ENCODE results near the gene SNRPD3.

Gene SNRPD3

DNA sequence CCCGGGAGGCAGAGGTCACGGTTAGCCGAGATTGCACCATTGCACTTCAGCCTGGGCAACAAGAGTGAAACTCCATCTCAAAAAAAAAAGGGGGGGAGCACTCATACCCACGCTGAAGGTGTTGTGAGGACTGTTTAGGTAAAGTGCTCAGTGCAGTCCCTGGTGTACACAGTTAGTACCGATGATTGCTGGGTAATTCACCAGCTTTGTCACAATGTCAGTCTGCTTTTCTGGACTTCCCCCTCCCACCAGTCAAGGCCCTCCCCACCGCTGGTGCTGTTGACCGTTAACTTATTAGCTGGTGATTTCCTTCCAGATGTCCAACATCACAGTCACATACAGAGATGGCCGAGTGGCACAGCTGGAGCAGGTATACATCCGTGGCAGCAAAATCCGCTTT lies 11.9 kb downstream of the SNRPD3 start:
- Mint-ChIP-seq H3K36me3 (ENCODE audit: low read depth) (peaks cover 44% of the 10 kb centered on the region), H3K27me3 (ENCODE audit: low read depth) (no peaks in the 10 kb centered on the region), H3K9me3 (no peaks in the 10 kb centered on the region), H3K4me3 (no peak overlapping the region), H3K4me1 (ENCODE audit: low read depth) (peaks cover 16% of the 10 kb centered on the region), H3K27ac (no peak overlapping the region)
- DNase-seq (ENCODE audit: low spot score) = no peak

DNA sequence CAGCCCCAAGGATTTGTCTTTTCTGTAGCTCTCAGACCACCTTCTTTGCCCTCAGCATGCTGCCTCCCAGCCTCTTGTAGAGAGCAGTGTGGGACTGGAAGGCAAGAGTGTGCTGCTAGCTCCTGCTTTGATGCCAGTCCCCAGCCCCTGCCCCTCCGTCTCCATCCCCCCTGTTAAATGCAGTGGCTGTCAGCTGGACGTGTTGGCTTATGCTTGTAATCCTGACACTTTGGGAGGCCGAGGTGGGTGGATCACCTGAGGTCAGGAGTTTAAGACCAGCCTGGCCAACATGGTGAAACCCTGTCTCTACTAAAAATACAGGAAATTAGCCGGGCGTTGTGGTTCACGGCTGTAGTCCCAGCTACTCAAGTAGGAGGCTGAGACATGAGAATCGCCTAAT lies 15.5 kb downstream of the SNRPD3 start:
- Mint-ChIP-seq H3K36me3 (ENCODE audit: low read depth) (peaks cover 53% of the 10 kb centered on the region), H3K9me3 (no peaks in the 10 kb centered on the region), H3K4me3 (no peak overlapping the region), H3K27me3 (ENCODE audit: low read depth) (no peaks in the 10 kb centered on the region), H3K27ac (no peak overlapping the region), H3K4me1 (ENCODE audit: low read depth) (peaks cover 3% of the 10 kb centered on the region)
- DNase-seq (ENCODE audit: low spot score) = no peak

DNA sequence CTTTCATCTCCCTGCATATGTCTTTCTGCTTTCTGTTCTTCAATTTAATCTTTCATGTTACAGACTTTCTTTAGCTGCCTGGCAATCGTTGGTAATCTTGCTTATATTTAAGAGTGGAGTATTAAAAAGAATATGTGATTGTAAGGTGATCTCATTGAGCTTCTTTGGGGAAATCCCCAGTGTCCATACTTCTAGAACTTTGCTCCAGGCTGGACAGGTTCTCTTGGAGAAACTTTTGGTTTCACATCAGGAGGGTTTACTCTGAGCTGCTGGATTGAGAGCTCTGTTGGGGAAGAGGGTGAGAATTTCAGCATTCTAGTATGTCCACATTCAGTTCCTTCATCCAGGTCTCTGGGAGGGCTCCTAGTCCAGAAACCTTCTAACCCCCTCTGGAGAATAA lies 21.0 kb downstream of the SNRPD3 start:
- peaks cover 5% of the 10 kb centered on the region for H3K4me1 Mint-ChIP-seq (ENCODE audit: low read depth)
- no peak overlapping the region for H3K27ac Mint-ChIP-seq
- DNase-seq (ENCODE audit: low spot score) = no peak
- H3K4me3 Mint-ChIP-seq = no peak overlapping the region
- H3K9me3 Mint-ChIP-seq = no peaks in the 10 kb centered on the region
- H3K36me3 Mint-ChIP-seq (ENCODE audit: low read depth) = peaks cover 35% of the 10 kb centered on the region
- no peaks in the 10 kb centered on the region for H3K27me3 Mint-ChIP-seq (ENCODE audit: low read depth)

DNA sequence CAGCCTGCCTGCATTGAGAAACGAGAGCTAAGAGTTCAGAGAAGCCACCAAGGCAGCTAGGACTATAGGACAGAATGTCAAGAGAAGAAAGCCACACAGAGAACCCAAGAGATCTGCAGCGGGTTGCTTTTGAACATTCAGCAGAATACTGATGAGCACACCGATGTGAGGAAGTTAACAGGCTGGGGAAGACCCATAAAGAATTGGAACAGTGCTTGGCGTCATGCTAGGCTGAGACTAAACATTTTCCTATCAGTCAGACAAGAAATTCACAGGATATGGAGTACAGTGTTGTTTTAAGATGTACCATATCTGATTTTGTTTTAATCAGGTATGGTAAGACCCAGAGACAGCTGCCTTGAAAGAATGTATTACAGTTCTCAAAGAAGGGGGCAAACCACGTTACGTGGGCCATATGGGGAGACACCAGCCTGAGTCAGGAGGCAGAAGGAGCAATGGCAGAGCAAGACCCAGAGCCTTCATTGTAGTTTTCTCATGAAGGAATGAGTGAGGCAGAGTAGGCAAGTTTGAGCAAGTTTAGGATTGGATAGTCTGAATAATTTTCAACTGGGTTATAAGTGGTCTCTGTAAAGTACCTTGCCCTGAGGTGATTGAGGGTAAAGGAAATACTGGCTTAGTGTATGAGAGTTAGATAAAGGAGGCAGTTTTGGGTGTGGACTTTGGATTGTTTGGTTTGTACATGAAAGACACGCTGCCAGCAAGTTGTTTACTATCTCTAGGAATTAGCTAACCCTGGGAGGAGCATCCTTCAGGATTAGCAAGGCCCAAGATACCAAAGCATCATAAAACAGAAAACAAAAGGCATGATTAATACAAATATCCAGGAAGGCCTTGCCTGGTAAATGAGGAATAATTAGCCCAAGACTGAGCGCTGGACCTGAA lies 22.8 kb downstream of the SNRPD3 start:
- Mint-ChIP-seq H3K27me3 (ENCODE audit: low read depth) (no peaks in the 10 kb centered on the region), H3K9me3 (no peaks in the 10 kb centered on the region), H3K27ac (no peak overlapping the region), H3K4me3 (no peak overlapping the region), H3K36me3 (ENCODE audit: low read depth) (peaks cover 19% of the 10 kb centered on the region), H3K4me1 (ENCODE audit: low read depth) (peaks cover 5% of the 10 kb centered on the region)
- DNase-seq (ENCODE audit: low spot score) = no peak

DNA sequence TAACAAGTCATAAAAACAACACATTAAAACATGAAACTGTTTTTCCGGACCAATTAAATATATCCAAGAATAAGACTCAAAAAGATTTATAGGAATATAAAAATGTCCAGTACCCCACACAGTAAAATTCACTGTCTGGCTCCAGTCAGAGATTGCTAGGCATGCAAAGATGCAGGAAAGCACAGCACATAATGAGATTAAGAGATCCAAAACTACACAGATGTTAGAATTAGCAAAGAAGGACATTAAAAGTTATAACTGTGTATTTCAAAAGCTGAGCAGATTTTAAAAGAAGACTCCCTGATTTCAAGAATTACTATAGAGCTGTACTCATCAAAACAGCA lies 23.4 kb downstream of the SNRPD3 start:
- Mint-ChIP-seq H3K27me3 (ENCODE audit: low read depth) (no peaks in the 10 kb centered on the region), H3K4me3 (no peak overlapping the region), H3K27ac (no peak overlapping the region), H3K9me3 (no peaks in the 10 kb centered on the region), H3K36me3 (ENCODE audit: low read depth) (peaks cover 19% of the 10 kb centered on the region), H3K4me1 (ENCODE audit: low read depth) (peaks cover 5% of the 10 kb centered on the region)
- DNase-seq (ENCODE audit: low spot score) = no peak

DNA sequence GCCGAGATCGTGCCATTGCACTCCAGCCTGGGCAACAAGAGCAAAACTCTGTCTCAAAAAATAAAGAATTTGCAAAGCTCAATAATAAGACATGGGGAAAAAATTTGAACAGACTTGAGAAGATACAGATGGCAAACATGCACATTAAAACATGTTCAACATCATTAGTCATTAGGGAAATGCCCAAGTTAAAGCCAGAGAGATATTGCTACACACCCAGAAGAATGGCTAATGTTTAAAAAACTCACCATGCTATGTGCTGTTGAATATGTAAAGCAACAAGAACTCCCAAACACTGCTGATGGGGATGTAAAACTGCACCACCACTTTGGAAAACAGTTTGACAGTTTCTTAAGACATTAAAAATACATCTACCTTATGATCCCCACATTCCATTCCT lies 24.5 kb downstream of the SNRPD3 start:
- Mint-ChIP-seq H3K36me3 (ENCODE audit: low read depth) (peaks cover 11% of the 10 kb centered on the region), H3K9me3 (no peaks in the 10 kb centered on the region), H3K4me1 (ENCODE audit: low read depth) (peaks cover 5% of the 10 kb centered on the region), H3K27ac (no peak overlapping the region), H3K4me3 (no peak overlapping the region), H3K27me3 (ENCODE audit: low read depth) (no peaks in the 10 kb centered on the region)
- no peak for DNase-seq (ENCODE audit: low spot score)

DNA sequence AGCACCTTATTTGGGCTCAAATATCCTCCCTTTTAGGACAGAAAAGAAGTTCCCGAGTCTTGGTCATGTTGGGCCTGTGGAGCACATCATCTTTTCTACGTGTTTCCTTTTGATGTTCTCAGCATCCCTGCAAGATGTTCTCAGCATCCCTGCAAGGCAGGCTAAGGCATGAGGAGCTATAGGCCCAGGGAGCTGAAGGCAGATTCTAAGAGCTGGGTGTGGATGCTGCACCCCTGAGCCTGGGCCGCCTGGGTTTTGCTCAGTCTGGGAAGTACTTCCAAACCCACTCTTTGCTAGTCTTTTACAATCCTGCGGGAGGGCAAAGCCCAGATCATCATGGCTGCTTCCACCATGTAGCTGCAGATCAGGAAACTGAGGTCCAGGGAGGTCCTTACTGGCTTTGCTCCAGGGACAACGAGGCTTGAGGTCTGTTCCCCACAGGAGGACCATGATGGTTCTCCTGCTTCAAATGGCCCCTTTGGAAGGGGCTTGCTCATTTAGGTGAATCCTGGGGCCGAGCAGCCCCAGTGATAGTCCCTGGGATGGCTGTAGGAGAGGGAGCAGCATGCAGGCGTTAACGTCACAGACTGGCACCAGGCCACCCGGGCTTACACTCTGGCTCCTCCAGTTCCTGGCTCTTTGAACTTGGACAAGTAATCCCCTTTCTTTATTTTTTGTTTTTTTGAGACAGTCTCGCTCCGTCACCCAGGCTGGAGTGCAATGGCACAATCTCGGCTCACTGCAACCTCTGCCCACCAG lies 26.4 kb downstream of the SNRPD3 start:
- Mint-ChIP-seq H3K9me3 (no peaks in the 10 kb centered on the region), H3K36me3 (ENCODE audit: low read depth) (peaks cover 3% of the 10 kb centered on the region), H3K27me3 (ENCODE audit: low read depth) (no peaks in the 10 kb centered on the region), H3K4me1 (ENCODE audit: low read depth) (peaks cover 2% of the 10 kb centered on the region), H3K27ac (no peak overlapping the region), H3K4me3 (no peak overlapping the region)
- DNase-seq (ENCODE audit: low spot score) = no peak

DNA sequence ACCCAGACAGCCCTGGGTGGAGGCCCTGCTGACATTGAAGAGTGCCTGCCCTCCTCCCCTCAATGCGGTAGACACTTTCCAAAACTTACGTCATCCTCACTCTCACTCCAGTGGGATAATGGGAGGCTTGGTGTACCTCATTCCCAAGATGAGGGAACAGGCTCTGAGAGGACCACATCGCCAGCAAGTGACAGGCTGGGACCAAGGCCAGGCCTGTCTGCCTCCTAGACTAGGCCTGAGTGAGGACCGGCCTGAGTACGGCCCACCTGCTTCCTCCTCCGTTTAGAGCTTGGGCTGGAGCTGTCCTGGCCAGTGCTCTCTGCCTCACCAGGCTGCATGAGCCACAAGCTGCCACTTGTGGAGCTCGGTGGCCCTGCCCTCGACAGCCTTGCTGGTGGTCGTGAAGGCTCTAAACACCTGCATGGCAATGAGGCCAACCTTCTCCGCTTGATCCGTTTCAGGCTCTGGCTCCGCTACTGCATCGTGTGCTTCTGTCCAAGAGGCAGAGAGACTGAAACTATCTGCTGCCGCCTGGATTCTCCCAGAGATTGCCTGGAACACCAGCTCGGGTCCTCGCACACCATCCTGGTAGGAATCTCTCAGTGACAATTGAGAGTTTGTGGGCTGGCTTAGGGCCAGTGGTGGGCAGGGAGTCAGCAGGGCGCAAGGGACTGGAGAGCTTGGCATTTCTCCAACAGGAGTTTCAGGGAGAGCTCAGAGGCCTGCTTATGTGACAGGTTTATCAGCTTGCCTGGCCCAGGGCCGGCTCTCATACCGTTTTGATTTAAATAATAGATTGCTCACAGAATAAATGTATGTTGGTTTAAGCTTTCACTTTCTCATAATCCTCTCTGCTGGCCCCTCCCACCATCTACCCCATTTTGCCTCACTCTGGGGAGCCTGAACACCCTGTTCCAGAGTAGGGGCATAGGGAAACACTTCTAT lies 27.7 kb downstream of the SNRPD3 start:
- Mint-ChIP-seq H3K27ac (no peak overlapping the region), H3K36me3 (ENCODE audit: low read depth) (no peaks in the 10 kb centered on the region), H3K9me3 (no peaks in the 10 kb centered on the region), H3K4me1 (ENCODE audit: low read depth) (peaks cover 2% of the 10 kb centered on the region), H3K27me3 (ENCODE audit: low read depth) (no peaks in the 10 kb centered on the region), H3K4me3 (no peak overlapping the region)
- no peak for DNase-seq (ENCODE audit: low spot score)

DNA sequence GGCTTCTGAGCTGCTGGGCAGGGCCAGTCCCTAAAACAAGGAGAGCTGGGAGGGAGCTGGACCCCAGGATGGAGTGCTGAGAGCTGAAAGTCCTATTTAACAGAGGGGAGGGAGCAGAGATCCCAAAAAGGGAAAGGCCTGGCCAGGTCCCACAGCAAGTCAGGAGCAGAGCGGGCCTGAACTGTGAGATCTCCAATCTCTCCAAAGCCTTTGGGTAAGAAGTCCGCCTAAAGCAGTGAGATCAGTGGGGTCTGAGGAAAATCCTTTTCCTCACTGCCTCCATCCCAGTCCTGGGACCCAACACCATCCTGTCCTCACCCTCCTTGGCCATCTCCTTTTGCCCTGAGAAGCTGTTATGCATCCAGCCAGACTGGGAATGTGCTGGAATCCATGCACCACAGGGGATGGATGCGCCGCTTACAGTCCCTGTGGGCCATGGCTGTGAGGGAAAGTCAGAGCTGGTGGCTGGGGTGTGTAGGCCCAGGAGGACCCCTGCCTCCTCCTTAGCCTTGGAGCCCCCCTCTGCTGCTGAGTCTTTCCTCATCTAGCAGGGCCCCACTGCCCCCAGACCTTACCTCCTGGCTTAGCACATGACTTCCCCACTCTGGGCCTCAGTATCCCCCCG lies 28.5 kb downstream of the SNRPD3 start:
- H3K36me3 Mint-ChIP-seq (ENCODE audit: low read depth) = no peaks in the 10 kb centered on the region
- no peak overlapping the region for H3K27ac Mint-ChIP-seq
- DNase-seq (ENCODE audit: low spot score) = no peak
- H3K4me1 Mint-ChIP-seq (ENCODE audit: low read depth) = peaks cover 2% of the 10 kb centered on the region
- no peak overlapping the region for H3K4me3 Mint-ChIP-seq
- H3K9me3 Mint-ChIP-seq = no peaks in the 10 kb centered on the region
- no peaks in the 10 kb centered on the region for H3K27me3 Mint-ChIP-seq (ENCODE audit: low read depth)

DNA sequence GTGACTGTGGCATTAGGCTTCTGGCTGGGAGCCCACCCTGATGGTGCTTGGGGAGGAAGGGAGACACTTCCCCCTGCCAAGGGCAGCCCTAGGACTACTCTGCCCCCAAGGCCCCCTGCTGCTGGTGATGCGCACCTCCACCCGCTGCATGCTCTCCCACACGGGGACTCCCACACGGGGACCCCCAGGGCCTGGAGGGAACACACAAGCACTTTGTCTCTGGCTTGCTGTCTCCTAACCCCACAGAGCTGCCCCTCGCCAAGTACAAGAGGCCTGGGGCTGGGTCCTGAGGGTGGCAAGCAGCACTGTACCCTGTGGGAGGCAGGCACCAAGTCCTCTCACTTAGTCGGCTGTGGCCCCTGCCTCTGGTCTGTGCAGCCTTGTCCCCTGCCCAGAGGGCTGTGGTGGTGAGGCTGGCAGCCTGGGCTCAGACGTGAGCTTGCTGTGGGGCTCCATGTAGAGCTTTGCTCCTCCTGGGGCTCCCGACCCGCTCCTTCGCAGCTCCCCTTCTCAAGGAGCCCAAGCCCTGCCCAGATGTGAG lies 29.1 kb downstream of the SNRPD3 start:
- DNase-seq (ENCODE audit: low spot score) = no peak
- Mint-ChIP-seq H3K4me1 (ENCODE audit: low read depth) (peaks cover 2% of the 10 kb centered on the region), H3K4me3 (no peak overlapping the region), H3K27me3 (ENCODE audit: low read depth) (no peaks in the 10 kb centered on the region), H3K36me3 (ENCODE audit: low read depth) (no peaks in the 10 kb centered on the region), H3K9me3 (no peaks in the 10 kb centered on the region), H3K27ac (no peak overlapping the region)

DNA sequence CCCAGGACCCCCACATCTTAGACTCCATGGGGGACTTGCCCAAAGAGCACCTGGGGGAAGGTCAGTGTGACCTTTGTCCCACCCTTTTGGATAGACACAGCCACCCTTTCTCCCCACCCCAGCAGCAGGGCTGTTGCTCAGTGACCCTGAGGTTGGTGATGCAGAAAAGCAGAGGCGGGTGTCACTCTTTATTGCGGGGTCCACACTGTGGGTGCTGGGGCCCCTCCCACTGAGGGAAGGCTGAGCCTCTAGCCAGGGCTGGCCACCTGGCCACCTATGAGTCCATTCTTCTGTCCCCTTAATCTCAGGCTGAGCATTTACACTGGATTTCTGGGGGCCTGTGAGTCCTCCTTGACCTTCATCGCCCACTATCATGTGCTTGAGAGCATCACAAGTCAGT lies 29.7 kb downstream of the SNRPD3 start:
- no peaks in the 10 kb centered on the region for H3K9me3 Mint-ChIP-seq
- no peak overlapping the region for H3K27ac Mint-ChIP-seq
- no peak for DNase-seq (ENCODE audit: low spot score)
- H3K36me3 Mint-ChIP-seq (ENCODE audit: low read depth) = no peaks in the 10 kb centered on the region
- no peaks in the 10 kb centered on the region for H3K4me1 Mint-ChIP-seq (ENCODE audit: low read depth)
- H3K27me3 Mint-ChIP-seq (ENCODE audit: low read depth) = no peaks in the 10 kb centered on the region
- H3K4me3 Mint-ChIP-seq = no peak overlapping the region

DNA sequence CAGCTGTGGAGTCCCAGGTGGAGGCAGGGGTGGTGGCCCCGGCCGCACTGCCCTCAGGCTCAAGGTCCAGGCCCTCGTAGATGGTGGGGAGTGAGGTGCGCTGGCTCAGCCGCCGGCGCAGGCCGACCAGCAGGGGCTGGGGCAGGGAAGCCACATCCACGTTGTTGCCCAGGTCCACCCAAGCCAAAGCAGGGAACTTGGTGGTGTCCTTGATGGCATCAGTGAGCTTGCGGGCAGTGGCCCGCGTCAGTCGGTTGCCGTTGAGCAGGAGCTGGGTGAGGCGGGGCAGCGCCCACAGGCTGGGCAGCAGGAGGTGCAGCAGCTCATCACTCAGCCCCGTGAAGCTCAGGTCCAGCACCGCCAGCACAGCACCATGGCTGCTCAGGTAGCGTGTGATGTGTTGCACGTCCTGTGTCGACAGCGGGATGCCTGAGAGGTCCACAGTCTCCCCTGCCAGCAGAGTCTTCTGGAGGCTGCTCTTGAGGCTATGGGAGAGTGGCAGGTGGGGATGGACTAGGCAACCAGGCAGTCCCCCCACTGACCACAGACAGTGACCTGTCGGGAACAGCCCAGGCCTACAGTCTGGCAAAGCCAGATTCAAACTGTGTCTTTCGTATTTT lies 30.2 kb downstream of the SNRPD3 start:
- Mint-ChIP-seq H3K27ac (no peak overlapping the region), H3K4me3 (no peak overlapping the region), H3K27me3 (ENCODE audit: low read depth) (no peaks in the 10 kb centered on the region), H3K4me1 (ENCODE audit: low read depth) (no peaks in the 10 kb centered on the region), H3K9me3 (no peaks in the 10 kb centered on the region), H3K36me3 (ENCODE audit: low read depth) (no peaks in the 10 kb centered on the region)
- no peak for DNase-seq (ENCODE audit: low spot score)

DNA sequence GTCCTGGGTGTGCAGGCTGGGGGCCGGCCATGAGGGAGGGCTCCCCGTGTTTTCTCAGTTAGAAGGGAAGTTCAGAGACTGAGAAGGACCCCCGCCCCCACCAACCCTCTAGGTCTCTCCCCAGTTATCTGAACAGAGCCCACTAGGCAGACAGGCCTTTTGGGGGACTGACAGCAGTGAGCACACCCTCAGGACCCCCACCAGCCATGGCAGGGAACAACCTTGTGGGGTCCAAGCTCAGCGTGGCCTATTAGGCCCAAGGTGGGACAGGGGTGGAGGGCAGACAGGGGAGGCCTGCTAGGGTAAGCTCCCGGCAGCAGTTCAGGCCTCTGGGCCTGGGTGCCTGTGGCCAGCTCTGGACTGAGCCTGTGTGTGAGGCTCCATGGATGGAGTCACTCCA lies 31.5 kb downstream of the SNRPD3 start:
- no peak for DNase-seq (ENCODE audit: low spot score)
- Mint-ChIP-seq H3K9me3 (no peaks in the 10 kb centered on the region), H3K27ac (no peak overlapping the region), H3K4me1 (ENCODE audit: low read depth) (no peaks in the 10 kb centered on the region), H3K27me3 (ENCODE audit: low read depth) (no peaks in the 10 kb centered on the region), H3K4me3 (no peak overlapping the region), H3K36me3 (ENCODE audit: low read depth) (no peaks in the 10 kb centered on the region)
